Activated naive CD4-positive, alpha-beta T cell treated with anti-CD3 and anti-CD28 coated beads, Interleukin-2, amount 50 U/mL, for 72 hours (primary cell): Measurements from ENCODE around the gene UBR2. TPM values are rescaled to one million over a fixed set of nuclear protein-coding genes. Genes with fewer than 3 reads are reported as not detected.
"Not testable (repeated sequence)": the region's sequence is repeated elsewhere in the genome, so short reads cannot be mapped to it uniquely, and the experiment has no call there.

Experiments
- ATAC-seq, 2 donors: fragments of 150-1000 bp; cut with Tn5 transposase; 2 replicates each; pipeline ENCODE4 v1.10.0; 2021; ENCODE audit warnings: mild to moderate bottlenecking in 2 of 2, moderate library complexity in 2 of 2
- DNase-seq, 2 donors: peaks; one replicate each; pipeline ENCODE4 v3.0.0; 2021 to 2022; ENCODE audit warnings: low spot score in 2 of 2
- H3K27ac Mint-ChIP-seq, 2 donors: one replicate each; pipeline ENCODE4 v1.8.0; 2022; ENCODE audit warnings: mild to moderate bottlenecking in 2 of 2, mixed read lengths in 2 of 2
- H3K36me3 Mint-ChIP-seq, 2 donors: one replicate each; pipeline ENCODE4 v1.8.0; 2022; ENCODE audit warnings: mixed read lengths in 2 of 2
- H3K9me3 Mint-ChIP-seq, 2 donors: one replicate each; pipeline ENCODE4 v1.8.0; 2022; ENCODE audit warnings: mixed read lengths in 2 of 2
- total RNA-seq, 2 donors: library from RNA; stranded (reverse); gene quantifications; one replicate each; pipeline ENCODE4 v1.2.3, GENCODE V29; 2022

Gene UBR2
- total RNA-seq, 2 donors from 2014 or later: 28.4 to 39.8 TPM

GRCh38 chr6:42720739-42721138 lies 156.9 kb downstream of the UBR2 start:
- Mint-ChIP-seq H3K27ac (no peak overlapping the region), H3K36me3 (no peaks in the 10 kb centered on the region), H3K9me3 (no peaks in the 10 kb centered on the region)
- no peak for DNase-seq
- ATAC-seq: no peak

- no peak within 1 kb of the TSS for H3K27ac Mint-ChIP-seq
- ATAC-seq (no peak), DNase-seq (no peak)
- H3K36me3 Mint-ChIP-seq: no peaks in the 10 kb centered on the region
- H3K9me3 Mint-ChIP-seq: no peaks in the 10 kb centered on the region
Measured at GRCh38 chr6:42722497-42722896, 158.7 kb downstream of the UBR2 start, which contains the start of gene PRPH2. Gene PRPH2, minus strand, starts transcription at chr6:42722597. Its CDS starts 263 bp downstream, at chr6:42722334.

GRCh38 chr6:42724825-42725224 lies 161.0 kb downstream of the UBR2 start:
- ATAC-seq: no peak
- no peak for DNase-seq

GRCh38 chr6:42726026-42726425 lies 162.2 kb downstream of the UBR2 start:
- peak in 1 of 2 donors; percentile 6 for ATAC-seq
- Mint-ChIP-seq H3K9me3 (no peaks in the 10 kb centered on the region), H3K27ac (peak overlapping the region; percentile 96), H3K36me3 (no peaks in the 10 kb centered on the region)
- no peak for DNase-seq

More at GRCh38 chr6:42724825-42725224, 161.0 kb downstream of the UBR2 start:
- H3K36me3 Mint-ChIP-seq: no peaks in the 10 kb centered on the region
- H3K9me3 Mint-ChIP-seq: no peaks in the 10 kb centered on the region
- H3K27ac Mint-ChIP-seq: no peak overlapping the region

- ATAC-seq: peak; percentile 97 to 98
- Mint-ChIP-seq H3K9me3 (no peaks in the 10 kb centered on the region), H3K27ac (peak overlapping the region; percentile 96), H3K36me3 (no peaks in the 10 kb centered on the region)
- peak; percentile 52 to 61 for DNase-seq
Measured at GRCh38 chr6:42726485-42727086, 162.8 kb downstream of the UBR2 start.

GRCh38 chr6:42727087-42727611 lies 163.3 kb downstream of the UBR2 start:
- DNase-seq (peak in 1 of 2 donors; percentile 58), ATAC-seq (peak; percentile 24 to 27)
- Mint-ChIP-seq H3K27ac (peak overlapping the region; percentile 95 to 96), H3K9me3 (no peaks in the 10 kb centered on the region), H3K36me3 (no peaks in the 10 kb centered on the region)

- ATAC-seq (no peak), DNase-seq (no peak)
- no peaks in the 10 kb centered on the region for H3K36me3 Mint-ChIP-seq
- H3K27ac Mint-ChIP-seq: peak overlapping the region in 1 of 2 donors; percentile 96
- H3K9me3 Mint-ChIP-seq: no peaks in the 10 kb centered on the region
Measured at GRCh38 chr6:42727627-42728026, 163.8 kb downstream of the UBR2 start.

GRCh38 chr6:42729731-42730130 lies 165.9 kb downstream of the UBR2 start:
- peak overlapping the region in 1 of 2 donors; percentile 6 for H3K27ac Mint-ChIP-seq
- no peak for ATAC-seq
- H3K9me3 Mint-ChIP-seq: no peaks in the 10 kb centered on the region
- no peaks in the 10 kb centered on the region for H3K36me3 Mint-ChIP-seq
- DNase-seq: no peak

- H3K9me3 Mint-ChIP-seq, H3K36me3 Mint-ChIP-seq, H3K27ac Mint-ChIP-seq, ATAC-seq, DNase-seq: not testable (repeated sequence)
Measured at GRCh38 chr6:42733867-42734481, 170.1 kb downstream of the UBR2 start.

GRCh38 chr6:42735976-42736375 lies 172.1 kb downstream of the UBR2 start:
- Mint-ChIP-seq H3K36me3 (no peaks in the 10 kb centered on the region), H3K27ac (no peak overlapping the region), H3K9me3 (no peaks in the 10 kb centered on the region)
- DNase-seq (no peak), ATAC-seq (no peak)

GRCh38 chr6:42740725-42741124 lies 176.9 kb downstream of the UBR2 start:
- peaks cover 11 to 17% of the 10 kb centered on the region in 2 donors for H3K36me3 Mint-ChIP-seq
- no peak for DNase-seq
- ATAC-seq: no peak
- peaks cover 0 to 7% of the 10 kb centered on the region in 2 donors for H3K9me3 Mint-ChIP-seq
- H3K27ac Mint-ChIP-seq: no peak overlapping the region

GRCh38 chr6:42742116-42742894 lies 178.5 kb downstream of the UBR2 start:
- H3K27ac Mint-ChIP-seq: no peak overlapping the region
- DNase-seq: no peak
- ATAC-seq: no peak
- H3K36me3 Mint-ChIP-seq: peaks cover 16 to 23% of the 10 kb centered on the region in 2 donors
- peaks cover 0 to 7% of the 10 kb centered on the region in 2 donors for H3K9me3 Mint-ChIP-seq

Other genes with a start within 250 kb of the UBR2 start
- 10 to 100 TPM in 1 of 2 donors, 1 to 10 TPM in 1; 3.8 to 28.2 TPM for gene TRERF1, start 112.1 kb upstream of the UBR2 start, total RNA-seq
- gene PRPH2, start 158.6 kb downstream of the UBR2 start, total RNA-seq: not detected
- gene TBCC, start 182.1 kb downstream of the UBR2 start, total RNA-seq: 10 to 100 TPM; 14.2 to 19.5 TPM
- gene BICRAL, start 218.0 kb downstream of the UBR2 start, total RNA-seq: 10 to 100 TPM; 12.4 to 15.0 TPM